GM12872 (cell line): ENCODE results near the gene TCEA2.

ENCODE experiments used
- TF ChIP-seq, protein P1 (sequence below): IDR thresholded peaks from 3 replicates; pipeline ENCODE4 v1.5.1; 2011; ENCODE audit warnings: low read depth, mild to moderate bottlenecking, low read length, moderate library complexity; ENCODE audit not compliant: insufficient read depth

The TCEA2 gene

DNA sequence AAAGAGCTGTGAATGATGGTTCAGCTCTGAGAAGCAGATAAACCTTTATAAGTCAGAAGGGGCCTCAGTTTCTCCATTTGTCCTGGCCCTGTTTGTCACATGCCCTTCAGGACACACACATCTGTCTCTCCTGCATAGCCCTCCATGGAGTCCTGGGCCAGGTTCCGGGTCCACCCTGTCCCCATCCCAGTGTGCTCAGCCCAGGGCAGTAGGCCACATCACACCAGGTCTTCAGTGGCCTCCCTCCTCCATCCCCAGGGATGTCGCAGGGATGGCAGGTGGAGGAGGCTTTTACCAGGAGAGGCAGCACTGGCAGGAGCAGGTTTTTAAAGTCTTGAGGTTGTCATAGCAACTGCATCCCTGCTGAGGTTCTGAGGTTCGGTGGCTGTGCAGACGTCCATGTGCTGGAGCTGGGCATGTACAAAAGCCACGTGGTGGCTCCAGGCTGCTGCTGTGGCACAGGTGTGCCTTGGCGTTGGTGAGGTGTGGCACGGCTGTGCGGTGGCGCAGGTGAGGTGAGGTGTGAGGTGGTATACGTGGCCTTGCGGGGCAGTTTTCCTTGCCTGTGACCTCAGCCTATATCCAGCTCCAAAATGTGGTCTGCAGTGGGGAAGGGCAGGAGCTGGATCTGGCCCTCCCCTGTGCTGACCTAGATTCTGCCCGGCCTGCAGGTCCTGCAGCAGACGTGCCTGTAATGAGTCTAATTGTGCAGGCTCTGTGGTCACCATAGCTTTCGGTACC lies 52.3 kb downstream of the TCEA2 start:
- TF ChIP-seq, protein P1, sequence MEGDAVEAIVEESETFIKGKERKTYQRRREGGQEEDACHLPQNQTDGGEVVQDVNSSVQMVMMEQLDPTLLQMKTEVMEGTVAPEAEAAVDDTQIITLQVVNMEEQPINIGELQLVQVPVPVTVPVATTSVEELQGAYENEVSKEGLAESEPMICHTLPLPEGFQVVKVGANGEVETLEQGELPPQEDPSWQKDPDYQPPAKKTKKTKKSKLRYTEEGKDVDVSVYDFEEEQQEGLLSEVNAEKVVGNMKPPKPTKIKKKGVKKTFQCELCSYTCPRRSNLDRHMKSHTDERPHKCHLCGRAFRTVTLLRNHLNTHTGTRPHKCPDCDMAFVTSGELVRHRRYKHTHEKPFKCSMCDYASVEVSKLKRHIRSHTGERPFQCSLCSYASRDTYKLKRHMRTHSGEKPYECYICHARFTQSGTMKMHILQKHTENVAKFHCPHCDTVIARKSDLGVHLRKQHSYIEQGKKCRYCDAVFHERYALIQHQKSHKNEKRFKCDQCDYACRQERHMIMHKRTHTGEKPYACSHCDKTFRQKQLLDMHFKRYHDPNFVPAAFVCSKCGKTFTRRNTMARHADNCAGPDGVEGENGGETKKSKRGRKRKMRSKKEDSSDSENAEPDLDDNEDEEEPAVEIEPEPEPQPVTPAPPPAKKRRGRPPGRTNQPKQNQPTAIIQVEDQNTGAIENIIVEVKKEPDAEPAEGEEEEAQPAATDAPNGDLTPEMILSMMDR = no peak

DNA sequence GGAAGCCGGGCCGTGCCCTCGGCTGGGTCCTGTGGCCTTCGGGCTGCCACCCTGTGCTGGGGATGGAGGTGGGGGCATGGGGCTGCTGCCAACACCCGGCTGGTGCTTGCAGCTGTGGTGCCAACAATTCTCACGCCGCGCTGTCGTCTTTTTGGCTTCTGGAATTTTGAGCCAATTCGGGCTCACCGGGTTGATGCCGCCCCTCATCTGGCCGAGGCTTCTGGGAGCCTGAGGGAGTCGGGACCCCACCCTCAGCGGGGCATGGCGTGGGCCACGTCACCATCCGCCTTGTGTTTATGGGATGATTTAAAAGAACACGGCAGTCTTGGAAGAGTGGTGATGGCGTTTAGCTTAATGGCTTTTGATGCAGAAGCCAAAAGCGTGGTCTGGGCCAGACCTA lies 53.0 kb downstream of the TCEA2 start:
- TF ChIP-seq, protein P1 = no peak

DNA sequence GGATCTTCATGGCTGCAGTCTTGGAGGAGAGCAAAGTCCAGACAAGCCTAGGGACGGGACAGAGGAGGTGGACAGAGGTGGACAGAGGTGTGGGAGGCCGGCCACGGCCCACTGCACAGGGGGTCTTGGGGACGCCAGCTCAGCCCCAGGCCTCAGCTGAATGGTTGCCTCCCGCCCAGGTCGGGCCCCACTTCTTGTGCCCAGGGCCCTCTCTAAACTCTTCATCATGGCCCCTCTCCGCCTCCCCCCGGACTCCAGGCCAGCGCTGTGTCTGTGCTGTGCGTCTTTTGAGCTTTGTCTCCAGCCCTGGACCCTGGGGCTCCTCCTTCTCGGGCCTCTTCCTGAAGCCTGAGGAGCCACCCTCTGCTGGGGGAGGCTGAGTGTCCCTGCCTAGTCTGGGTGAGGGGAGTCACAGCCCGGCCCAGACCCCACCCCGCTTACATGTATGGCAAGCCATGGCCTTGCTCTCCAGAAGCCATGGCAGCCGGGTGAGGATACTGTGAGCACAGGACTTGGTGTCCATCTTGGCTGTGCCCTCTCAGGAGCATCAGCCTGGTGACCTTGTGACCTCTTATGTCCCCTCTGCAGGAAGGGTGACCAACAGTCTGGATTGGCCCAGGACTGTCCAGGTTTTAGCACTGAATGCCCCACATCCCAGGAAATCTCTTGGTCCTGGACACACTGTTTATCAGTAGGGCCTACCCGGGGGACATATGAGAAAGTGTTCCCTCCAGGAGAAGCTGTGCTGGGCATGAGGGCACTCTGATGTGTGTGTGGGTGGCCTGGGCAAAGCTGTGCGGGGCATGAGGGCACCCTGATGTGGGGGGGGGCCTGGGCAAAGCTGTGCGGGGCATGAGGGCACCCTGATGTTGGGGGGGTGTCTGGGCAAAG lies 53.8 kb downstream of the TCEA2 start:
- TF ChIP-seq, protein P1 = no peak

DNA sequence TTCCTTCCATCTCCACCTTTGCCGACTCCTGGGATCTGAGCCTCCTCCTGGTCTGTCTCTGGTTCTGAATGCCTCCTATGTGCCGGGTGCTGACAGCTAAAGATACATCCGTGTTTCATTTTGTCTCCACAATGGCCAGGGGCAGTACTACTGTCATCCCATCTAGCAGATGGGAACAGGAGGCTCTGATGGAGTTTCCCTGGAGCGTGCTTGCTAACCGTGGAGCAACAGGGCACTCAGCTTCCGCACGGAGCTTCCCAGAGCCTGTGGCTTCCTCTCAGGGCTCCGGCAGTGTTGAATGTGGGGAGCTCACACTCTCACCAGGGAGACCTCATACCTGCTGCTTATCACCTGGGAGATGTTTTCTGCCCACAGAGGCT lies 56.3 kb downstream of the TCEA2 start:
- TF ChIP-seq, protein P1 = no peak

DNA sequence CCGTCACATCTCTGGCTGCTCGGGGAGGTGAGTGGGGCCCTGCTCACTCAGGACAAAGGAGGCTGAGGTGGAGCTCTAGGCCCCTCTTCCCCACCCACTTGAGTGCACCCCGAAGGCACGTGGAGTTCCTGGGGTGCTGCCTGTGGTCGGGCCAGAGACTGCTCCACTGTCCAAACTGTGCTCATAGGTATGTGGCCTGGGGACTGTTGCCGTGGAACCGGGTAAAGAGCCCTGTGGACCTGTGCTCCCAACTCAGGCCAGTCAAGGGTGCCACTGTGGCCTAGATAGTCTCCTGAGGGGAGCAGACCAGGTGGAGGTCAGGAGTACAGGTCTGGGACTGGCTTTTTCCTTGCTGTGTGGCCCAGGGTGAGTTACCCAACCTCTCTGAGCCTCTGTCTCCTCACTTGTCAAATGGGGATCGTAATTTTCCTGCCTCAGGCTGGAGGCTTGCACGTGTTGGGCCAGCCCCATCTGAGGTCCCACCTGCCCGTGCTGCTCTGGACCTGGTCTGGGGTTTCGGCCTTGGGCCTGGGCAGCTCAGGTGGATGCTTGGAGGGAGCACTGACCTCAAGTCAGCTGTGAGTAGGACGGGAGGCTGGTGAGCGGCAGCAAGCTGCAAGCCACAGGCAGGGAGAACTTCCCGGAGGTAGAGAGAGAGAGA lies 56.8 kb downstream of the TCEA2 start:
- TF ChIP-seq, protein P1 = no peak

DNA sequence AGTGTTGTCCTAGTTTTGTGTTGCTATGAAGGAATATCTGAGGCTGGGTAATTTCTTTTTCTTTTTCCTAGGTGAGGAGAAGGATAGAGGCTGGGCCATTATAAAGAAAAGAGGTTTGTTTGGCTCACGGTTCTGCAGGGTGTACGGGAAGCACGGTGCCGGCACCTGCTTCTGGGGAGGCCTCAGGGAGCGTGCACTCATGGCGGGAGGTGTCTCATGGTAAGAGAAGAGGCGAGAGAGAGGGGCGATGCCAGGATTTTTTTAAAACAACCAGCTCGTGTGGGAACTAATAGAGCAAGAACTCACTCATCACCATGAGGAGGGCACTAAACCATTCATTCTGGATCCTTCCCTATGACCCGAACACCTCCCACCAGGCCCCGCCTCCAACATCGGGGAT lies 58.6 kb downstream of the TCEA2 start:
- TF ChIP-seq, protein P1 = no peak
